Tibial nerve (tissue), 4 donors: ENCODE results near the gene PDGFB.

Source experiments
- CTCF ChIP-seq, 5 experiments: fragments of 200-600 bp in 3 of 5; fragments of 450-650 bp in 2 of 5; sonication (generic) in 3 of 5; IDR thresholded peaks; one replicate each; pipeline ENCODE4 v1.5.1; 2016 to 2019; ENCODE audit warnings: antibody characterized with exemption in 5 of 5, mild to moderate bottlenecking in 3 of 5, moderate library complexity in 2 of 5
- EP300 ChIP-seq, 2 donors: sonication (generic); formaldehyde crosslinking; IDR thresholded peaks; one replicate each; pipeline ENCODE4 v1.6.1; 2017; ENCODE audit warnings: antibody characterized with exemption in 2 of 2, mild to moderate bottlenecking in 1 of 2
- POLR2A ChIP-seq, 2 donors: fragments of 450-650 bp; IDR thresholded peaks; one replicate each; pipeline ENCODE4 v1.6.1; 2017; ENCODE audit warnings: antibody characterized with exemption in 2 of 2, mild to moderate bottlenecking in 2 of 2, moderate library complexity in 2 of 2

DNA sequence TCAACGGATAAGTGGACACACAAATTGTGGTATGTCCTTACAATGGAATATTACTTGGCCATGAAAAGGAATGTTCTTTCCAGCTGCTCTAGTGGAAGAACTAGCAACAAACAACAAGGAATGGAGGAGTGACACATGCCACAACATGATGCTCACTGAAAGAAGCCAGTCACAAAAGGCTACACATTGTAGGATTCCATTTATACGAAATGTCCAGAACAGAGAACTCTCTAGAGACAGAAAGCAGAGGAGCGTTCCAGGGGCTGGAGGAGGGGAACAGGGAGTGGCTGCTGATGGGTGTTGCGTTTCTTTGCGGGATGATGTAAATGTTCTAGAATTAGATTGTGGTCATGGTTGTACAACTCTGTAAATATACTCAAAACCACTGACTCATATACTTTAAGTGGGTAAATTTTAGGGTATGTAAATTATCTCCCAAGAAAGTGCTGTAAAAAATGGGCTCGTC lies 32.4 kb upstream of the PDGFB start:
- TF ChIP-seq CTCF (IDR thresholded peaks at IDR 0.05) (no peak), POLR2A (IDR thresholded peaks at IDR 0.05) (no peak), EP300 (IDR thresholded peaks at IDR 0.05) (no peak)
